GM23248 (cell line): ENCODE measurements around the gene SPATA4. TPM values are rescaled to one million over a fixed set of nuclear protein-coding genes. Genes with fewer than 3 reads are reported as not detected.

Source experiments
- DNase-seq: peaks from one replicate; pipeline ENCODE4 v3.0.0-alpha.2; 2015
- H2AFZ ChIP-seq: fragments of 200-600 bp; sonication (generic); 2 replicates; pipeline ENCODE4 v1.6.1; 2016; ENCODE audit warnings: antibody characterized with exemption
- H3F3A ChIP-seq: fragments of 200-600 bp; sonication (generic); 2 replicates; pipeline ENCODE4 v1.6.1; 2016; ENCODE audit warnings: mild to moderate bottlenecking, antibody characterized with exemption, mixed run types; ENCODE audit not compliant: insufficient read depth
- H3K27ac ChIP-seq: fragments of 200-600 bp; sonication (generic); 2 replicates; pipeline ENCODE4 v1.5.1; 2016; ENCODE audit warnings: mild to moderate bottlenecking
- H3K27me3 ChIP-seq: fragments of 200-600 bp; sonication (generic); replicated peaks from 2 replicates; pipeline ENCODE4 v1.6.1; 2016; ENCODE audit warnings: mild to moderate bottlenecking; ENCODE audit not compliant: insufficient read depth
- H3K36me3 ChIP-seq: fragments of 200-600 bp; sonication (generic); 2 replicates; pipeline ENCODE4 v1.6.1; 2016; ENCODE audit warnings: low read depth, mild to moderate bottlenecking
- H3K4me1 ChIP-seq: fragments of 200-600 bp; sonication (generic); 2 replicates; pipeline ENCODE4 v1.6.1; 2016; ENCODE audit warnings: mild to moderate bottlenecking; ENCODE audit not compliant: insufficient read depth
- H3K4me2 ChIP-seq: fragments of 200-600 bp; sonication (generic); one replicate; pipeline ENCODE4 v1.6.1; 2016; ENCODE audit warnings: mild to moderate bottlenecking; ENCODE audit not compliant: unreplicated experiment
- H3K4me3 ChIP-seq: fragments of 200-600 bp; sonication (generic); 2 replicates; pipeline ENCODE4 v1.5.1; 2016; ENCODE audit warnings: mild to moderate bottlenecking
- H3K79me2 ChIP-seq: fragments of 200-600 bp; sonication (generic); 2 replicates; pipeline ENCODE4 v1.6.1; 2016; ENCODE audit warnings: mild to moderate bottlenecking; ENCODE audit not compliant: insufficient read depth
- H3K9ac ChIP-seq: fragments of 200-600 bp; sonication (generic); 2 replicates; pipeline ENCODE4 v1.6.1; 2016; ENCODE audit warnings: mild to moderate bottlenecking
- H3K9me2 ChIP-seq: fragments of 200-600 bp; sonication (generic); 2 replicates; pipeline ENCODE4 v1.6.1; 2016; ENCODE audit warnings: mixed run types, mild to moderate bottlenecking, moderate library complexity; ENCODE audit not compliant: insufficient read depth
- H3K9me3 ChIP-seq: fragments of 200-600 bp; sonication (generic); one replicate; pipeline ENCODE4 v1.6.1; 2017; ENCODE audit warnings: low read depth
- H4K20me1 ChIP-seq: fragments of 200-600 bp; sonication (generic); 2 replicates; pipeline ENCODE4 v1.6.0; 2016; ENCODE audit not compliant: insufficient read depth
- EZH2 ChIP-seq: fragments of 200-600 bp; sonication (generic); IDR thresholded peaks from 2 replicates; pipeline ENCODE4 v1.6.1; 2018; ENCODE audit warnings: antibody characterized with exemption, mild to moderate bottlenecking; ENCODE audit not compliant: insufficient read depth, poor library complexity, severe bottlenecking
- EZH2phosphoT487 ChIP-seq: fragments of 200-600 bp; sonication (generic); IDR thresholded peaks from 2 replicates; pipeline ENCODE4 v1.6.1; 2018; ENCODE audit warnings: antibody characterized with exemption, moderate library complexity, mild to moderate bottlenecking, low read depth; ENCODE audit not compliant: insufficient read depth
- WGBS, 2 experiments: methylation state at CpG; one replicate each; pipeline ENCODE4 v1.1.6; 2015 to 2017; ENCODE audit warnings: low lambda C conversion rate in 2 of 2, low coverage in 1 of 2; ENCODE audit errors: missing lambda C conversion rate in 2 of 2; 5-methylcytosine and 5-hydroxymethylcytosine counted together
- in situ Hi-C: fragments of 300-500 bp; cut with MboI; formaldehyde crosslinking; loops from 2 replicates; pipeline ENCODE4 v1.15.0; 2020
- polyA plus RNA-seq: library from polyadenylated mRNA; unstranded; fragments of >200 nt; fragmentation: Nextera tagmentation; extraction: Ambion mirVana; gene quantifications from 2 replicates; pipeline ENCODE4 v1.2.1, GENCODE V29; 2016
- total RNA-seq: library from RNA; depleted of rRNA; stranded (reverse); fragments of >200 nt; shearing (Covaris generic); gene quantifications from 2 replicates; pipeline ENCODE4 v1.2.3, GENCODE V29; 2014

The SPATA4 gene
- total and polyA plus RNA-seq, 2 experiments from 2014 or later, result 0.73 TPM; not detected in 1

DNA sequence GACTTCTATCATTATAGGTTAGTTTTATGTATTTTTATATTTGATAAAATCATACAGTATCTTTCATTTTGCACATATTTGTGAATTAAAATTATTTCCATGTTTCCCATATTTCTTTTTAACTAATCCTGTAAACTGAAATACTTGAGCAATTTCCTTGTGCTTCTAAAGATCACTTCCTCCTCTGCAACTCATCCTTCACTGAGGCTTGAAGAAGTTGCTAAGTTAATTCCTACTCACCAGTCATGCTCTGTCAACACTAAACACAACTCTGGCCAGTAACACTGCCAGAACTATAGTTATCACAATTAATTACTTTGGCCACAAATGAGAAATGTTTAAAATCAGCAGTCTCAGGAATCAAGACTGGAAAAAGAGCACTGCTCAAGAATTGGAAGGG lies 6.7 kb downstream of the SPATA4 start:
- Histone ChIP-seq H3K4me1 (peaks cover 69% of the 10 kb centered on the region), H3K27me3 (no peaks in the 10 kb centered on the region), H3K79me2 (no peaks in the 10 kb centered on the region), H4K20me1 (no peaks in the 10 kb centered on the region), H3K4me2 (no peak overlapping the region), H3K9me2 (no peaks in the 10 kb centered on the region), H3K9ac (no peak overlapping the region), H3K36me3 (no peaks in the 10 kb centered on the region), H3K9me3 (no peaks in the 10 kb centered on the region), H3K27ac (no peak overlapping the region), H2AFZ (peak overlapping the region; percentile 13; the same call in 1 of the 2 replicates), H3F3A (peaks cover 15% of the 10 kb centered on the region), H3K4me3 (no peak overlapping the region)
- in situ Hi-C loops, result no loop called here
- DNase-seq, result peak; percentile 24
- TF ChIP-seq EZH2phosphoT487 (no peak), EZH2 (no peak)

DNA sequence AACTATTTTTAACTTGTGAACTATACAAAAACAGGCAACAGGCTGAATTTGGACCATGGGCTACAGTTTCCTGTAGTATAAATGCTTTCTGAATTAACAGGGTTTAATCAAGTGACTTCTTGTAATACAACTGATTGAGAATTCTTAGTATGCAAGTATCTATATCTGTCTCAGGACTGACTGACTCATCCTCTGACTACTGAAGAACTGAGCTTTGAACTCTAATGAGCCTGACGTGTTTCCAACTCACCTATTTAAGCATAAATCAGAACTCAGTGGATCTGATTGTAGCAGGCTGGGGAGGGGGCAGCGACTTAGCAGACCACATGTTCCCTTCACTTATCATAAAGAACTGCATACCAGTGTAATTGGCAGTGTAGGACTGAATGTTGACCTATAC lies 7.8 kb downstream of the SPATA4 start:
- Histone ChIP-seq H3K36me3 (no peaks in the 10 kb centered on the region), H3K9me2 (no peaks in the 10 kb centered on the region), H3K4me1 (peaks cover 59% of the 10 kb centered on the region), H3K27me3 (no peaks in the 10 kb centered on the region), H3K9me3 (no peaks in the 10 kb centered on the region), H4K20me1 (no peaks in the 10 kb centered on the region), H3K79me2 (no peaks in the 10 kb centered on the region), H2AFZ (peak overlapping the region; percentile 8; the same call in 1 of the 2 replicates), H3K4me3 (no peak overlapping the region), H3K9ac (no peak overlapping the region), H3F3A (peaks cover 6% of the 10 kb centered on the region), H3K4me2 (peak overlapping the region; percentile 16), H3K27ac (0 out of 2 replicates have a peak overlapping the region, but pooled peaks have one; percentile 4)
- DNase-seq, result peak; percentile 74
- in situ Hi-C loops, result no loop called here
- no peak for TF ChIP-seq EZH2
- TF ChIP-seq EZH2phosphoT487, result no peak
- WGBS, 2 experiments, result 54 to 58% methylated on average over 2 of the region's 2 CpGs

DNA sequence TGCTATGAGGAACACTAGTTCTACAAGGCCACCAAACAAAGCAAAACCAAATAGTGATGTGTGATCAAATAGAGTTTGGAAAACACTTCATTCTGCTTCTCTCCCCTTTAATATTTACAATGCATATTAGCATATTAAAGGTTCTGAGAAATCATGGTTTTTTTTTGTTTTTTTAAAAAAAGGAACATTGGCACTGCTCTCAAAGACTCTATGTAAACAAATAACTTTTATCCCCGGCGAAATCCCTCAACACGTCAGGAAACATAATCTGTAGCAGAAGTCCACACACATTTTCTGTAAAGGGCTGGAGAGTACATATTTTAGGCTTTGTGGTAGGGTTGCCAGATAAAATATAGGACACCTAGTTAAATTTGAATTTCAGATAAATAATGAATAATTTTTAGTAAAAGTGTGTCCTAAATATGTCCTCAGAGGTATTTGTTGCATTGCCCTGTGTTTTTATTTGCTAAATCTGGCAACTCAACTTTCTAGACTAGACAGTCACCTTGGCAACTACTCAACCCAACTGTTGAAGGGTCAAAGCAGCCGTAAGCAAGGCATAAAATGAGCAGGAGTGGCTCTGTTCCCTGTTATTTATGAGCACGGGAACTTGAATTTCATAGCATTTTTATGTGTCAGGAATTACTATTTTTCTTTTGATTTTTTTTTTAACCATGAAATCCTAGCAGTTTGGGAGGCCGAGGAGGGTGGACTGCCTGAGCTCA lies 8.6 kb downstream of the SPATA4 start:
- Histone ChIP-seq H3K9ac (no peak overlapping the region), H3K4me1 (peaks cover 51% of the 10 kb centered on the region), H3K79me2 (no peaks in the 10 kb centered on the region), H3F3A (no peaks in the 10 kb centered on the region), H3K9me3 (no peaks in the 10 kb centered on the region), H2AFZ (no peak overlapping the region), H3K36me3 (no peaks in the 10 kb centered on the region), H3K4me2 (no peak overlapping the region), H3K4me3 (no peak overlapping the region), H3K27ac (0 out of 2 replicates have a peak overlapping the region, but pooled peaks have one; percentile 4), H3K27me3 (no peaks in the 10 kb centered on the region), H4K20me1 (no peaks in the 10 kb centered on the region), H3K9me2 (no peaks in the 10 kb centered on the region)
- 88 to 92% methylated on average over 6 of the region's 6 CpGs for WGBS, 2 experiments
- in situ Hi-C loops, result no loop called here
- no peak for DNase-seq
- no peak for TF ChIP-seq EZH2
- no peak for TF ChIP-seq EZH2phosphoT487

DNA sequence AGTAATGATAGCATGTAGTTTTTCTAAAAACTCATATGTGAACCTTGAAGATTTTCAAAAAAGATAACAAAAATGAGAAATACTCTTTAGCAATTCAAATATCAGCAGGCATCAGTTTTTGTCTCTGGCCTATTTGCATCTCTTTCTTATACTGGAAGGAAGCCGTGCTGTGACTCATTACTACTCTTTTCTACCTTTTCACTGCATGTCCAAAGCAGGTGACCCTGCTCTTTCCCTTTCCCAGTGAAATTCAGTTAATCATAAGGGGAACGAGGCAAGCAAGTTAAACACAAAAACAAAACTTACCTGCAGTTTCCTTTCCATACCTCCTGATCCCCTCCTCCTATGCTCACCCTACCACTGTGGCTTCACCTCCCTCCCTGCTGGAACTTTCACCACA lies 9.3 kb downstream of the SPATA4 start:
- no peaks in the 10 kb centered on the region for H3K9me3 ChIP-seq
- no peak overlapping the region for H3K4me3 ChIP-seq
- 80 to 86% methylated on average over 2 of the region's 2 CpGs for WGBS, 2 experiments
- no peak overlapping the region for H3K27ac ChIP-seq
- no peak overlapping the region for H3K4me2 ChIP-seq
- no peaks in the 10 kb centered on the region for H3F3A ChIP-seq
- no peaks in the 10 kb centered on the region for H3K27me3 ChIP-seq
- no peaks in the 10 kb centered on the region for H3K36me3 ChIP-seq
- peaks cover 46% of the 10 kb centered on the region for H3K4me1 ChIP-seq
- no peak for TF ChIP-seq EZH2phosphoT487
- no peak for TF ChIP-seq EZH2
- no peak overlapping the region for H2AFZ ChIP-seq
- no peak overlapping the region for H3K9ac ChIP-seq
- in situ Hi-C loops, result no loop called here
- no peaks in the 10 kb centered on the region for H4K20me1 ChIP-seq
- H3K9me2 ChIP-seq, result no peaks in the 10 kb centered on the region
- no peaks in the 10 kb centered on the region for H3K79me2 ChIP-seq
- DNase-seq, result no peak
